Stimulated activated CD8-positive, alpha-beta memory T cell treated with anti-CD3 and anti-CD28 coated beads, Interleukin-12 subunit alpha, Interleukin-12 subunit beta, amount 100 ng/mL, for 24 hours (primary cell): ENCODE data around the gene TRIM17.

Source experiments
- DNase-seq: peaks from one replicate; pipeline ENCODE4 v3.0.0-alpha.2; 2020; ENCODE audit errors: extremely low read depth

TRIM17 gene

GRCh38 chr1:228378873-228379460 lies 37.7 kb downstream of the TRIM17 start:
- no peak for DNase-seq

- DNase-seq = no peak
Measured at GRCh38 chr1:228378090-228378872, 38.4 kb downstream of the TRIM17 start.

GRCh38 chr1:228377664-228378089 lies 39.0 kb downstream of the TRIM17 start:
- DNase-seq = no peak

GRCh38 chr1:228376651-228377631 lies 39.7 kb downstream of the TRIM17 start:
- DNase-seq = no peak

GRCh38 chr1:228376262-228376628 lies 40.4 kb downstream of the TRIM17 start:
- no peak for DNase-seq

- no peak for DNase-seq
Measured at GRCh38 chr1:228375578-228376261, 40.9 kb downstream of the TRIM17 start.

GRCh38 chr1:228374711-228375577 lies 41.7 kb downstream of the TRIM17 start:
- no peak for DNase-seq

GRCh38 chr1:228373681-228374571 lies 42.7 kb downstream of the TRIM17 start:
- DNase-seq = no peak

GRCh38 chr1:228373004-228373680 lies 43.5 kb downstream of the TRIM17 start:
- DNase-seq = no peak

GRCh38 chr1:228372183-228373003 lies 44.3 kb downstream of the TRIM17 start:
- DNase-seq = no peak

GRCh38 chr1:228371741-228372182 lies 44.9 kb downstream of the TRIM17 start:
- DNase-seq = no peak

- DNase-seq = no peak
Measured at GRCh38 chr1:228370941-228371740, 45.5 kb downstream of the TRIM17 start.

GRCh38 chr1:228370439-228370940 lies 46.2 kb downstream of the TRIM17 start:
- no peak for DNase-seq

GRCh38 chr1:228369608-228370438 lies 46.8 kb downstream of the TRIM17 start:
- DNase-seq = no peak

- DNase-seq = no peak
Measured at GRCh38 chr1:228368801-228369607, 47.7 kb downstream of the TRIM17 start.
